ENCODE measurements around the gene ARHGEF28.

Gene ARHGEF28

GRCh38 chr5:73654171-73654811 is 28.3 kb downstream of the ARHGEF28 start:
- no peak for DNase-seq (ENCODE audit: low read depth in 2 of 2)

GRCh38 chr5:73654819-73655318 is 28.9 kb downstream of the ARHGEF28 start:
- DNase-seq (ENCODE audit: low read depth in 2 of 2): no peak

GRCh38 chr5:73655521-73656160 is 29.6 kb downstream of the ARHGEF28 start:
- DNase-seq (ENCODE audit: low read depth in 2 of 2): no peak

GRCh38 chr5:73661753-73662152 is 35.8 kb downstream of the ARHGEF28 start:
- no peak for DNase-seq (ENCODE audit: low read depth in 2 of 2)

GRCh38 chr5:73663161-73663859 is 37.3 kb downstream of the ARHGEF28 start:
- no peak for DNase-seq (ENCODE audit: low read depth in 2 of 2)

GRCh38 chr5:73663860-73664240 is 37.9 kb downstream of the ARHGEF28 start:
- no peak for DNase-seq (ENCODE audit: low read depth in 2 of 2)

- DNase-seq (ENCODE audit: low read depth in 2 of 2): no peak
These were observed 38.8 kb downstream of the ARHGEF28 start for GRCh38 chr5:73664796-73665195.

- DNase-seq (ENCODE audit: low read depth in 2 of 2): no peak
These were observed 40.9 kb downstream of the ARHGEF28 start for GRCh38 chr5:73666891-73667290.

- no peak for DNase-seq (ENCODE audit: low read depth in 2 of 2)
These were observed 42.0 kb downstream of the ARHGEF28 start for GRCh38 chr5:73668017-73668416.

GRCh38 chr5:73668486-73669111 is 42.6 kb downstream of the ARHGEF28 start:
- DNase-seq (ENCODE audit: low read depth in 2 of 2): no peak

- no peak for DNase-seq (ENCODE audit: low read depth in 2 of 2)
These were observed 44.7 kb downstream of the ARHGEF28 start for GRCh38 chr5:73670731-73671130.

- DNase-seq (ENCODE audit: low read depth in 2 of 2): no peak
These were observed 46.1 kb downstream of the ARHGEF28 start for GRCh38 chr5:73672132-73672531.

GRCh38 chr5:73673161-73673591 is 47.2 kb downstream of the ARHGEF28 start:
- no peak for DNase-seq (ENCODE audit: low read depth in 2 of 2)

GRCh38 chr5:73674669-73675004 is 48.6 kb downstream of the ARHGEF28 start:
- no peak for DNase-seq (ENCODE audit: low read depth in 2 of 2)

GRCh38 chr5:73678322-73678740 is 52.3 kb downstream of the ARHGEF28 start:
- no peak for DNase-seq (ENCODE audit: low read depth in 2 of 2)

GRCh38 chr5:73678807-73679206 is 52.8 kb downstream of the ARHGEF28 start:
- DNase-seq (ENCODE audit: low read depth in 2 of 2): no peak

- DNase-seq (ENCODE audit: low read depth in 2 of 2): no peak
These were observed 56.2 kb downstream of the ARHGEF28 start for GRCh38 chr5:73682176-73682575.

- no peak for DNase-seq (ENCODE audit: low read depth in 2 of 2)
These were observed 58.7 kb downstream of the ARHGEF28 start for GRCh38 chr5:73684691-73685090.

- DNase-seq (ENCODE audit: low read depth in 2 of 2): no peak
These were observed 60.9 kb downstream of the ARHGEF28 start for GRCh38 chr5:73686912-73687311.

- no peak for DNase-seq (ENCODE audit: low read depth in 2 of 2)
These were observed 61.4 kb downstream of the ARHGEF28 start for GRCh38 chr5:73687357-73687756.

- DNase-seq (ENCODE audit: low read depth in 2 of 2): no peak
These were observed 64.0 kb downstream of the ARHGEF28 start for GRCh38 chr5:73690015-73690414.

GRCh38 chr5:73691302-73692080 is 65.5 kb downstream of the ARHGEF28 start:
- DNase-seq (ENCODE audit: low read depth in 2 of 2): no peak
